KOPT-K1 (cell line): Measurements from ENCODE around the gene PLEKHB1.

ENCODE experiments used
- H3K27ac ChIP-seq: fragments of 200-600 bp; sonication (generic); 2 replicates; pipeline ENCODE4 v1.5.1; 2016; ENCODE audit warnings: antibody characterized with exemption, mild to moderate bottlenecking, low read depth, low read length; ENCODE audit not compliant: poor library complexity, severe bottlenecking
- H3K36me3 ChIP-seq: fragments of 200-600 bp; sonication (generic); 2 replicates; pipeline ENCODE4 v1.5.1; 2017; ENCODE audit warnings: antibody characterized with exemption, mild to moderate bottlenecking, low read length, moderate library complexity; ENCODE audit not compliant: insufficient read depth
- H3K9me3 ChIP-seq: fragments of 200-600 bp; sonication (generic); 2 replicates; pipeline ENCODE4 v1.5.1; 2017; ENCODE audit warnings: antibody characterized with exemption, low read length, mild to moderate bottlenecking; ENCODE audit not compliant: insufficient read depth, poor library complexity, severe bottlenecking

PLEKHB1 gene

GRCh38 chr11:73637012-73637411 is 9.4 kb upstream of the PLEKHB1 start:
- peaks cover 5% of the 10 kb centered on the region for H3K9me3 ChIP-seq
- no peaks in the 10 kb centered on the region for H3K36me3 ChIP-seq
- no peak overlapping the region for H3K27ac ChIP-seq

- Histone ChIP-seq H3K27ac (no peak overlapping the region), H3K36me3 (no peaks in the 10 kb centered on the region)
Observed at GRCh38 chr11:73640592-73640991, 5.8 kb upstream of the PLEKHB1 start.

GRCh38 chr11:73641668-73642067 is 4.7 kb upstream of the PLEKHB1 start:
- Histone ChIP-seq H3K27ac (no peak overlapping the region), H3K9me3 (no peaks in the 10 kb centered on the region), H3K36me3 (no peaks in the 10 kb centered on the region)

More at GRCh38 chr11:73640592-73640991, 5.8 kb upstream of the PLEKHB1 start:
- no peaks in the 10 kb centered on the region for H3K9me3 ChIP-seq

GRCh38 chr11:73645121-73645969 is 1.0 kb upstream of the PLEKHB1 start:
- Histone ChIP-seq H3K9me3 (no peaks in the 10 kb centered on the region), H3K27ac (no peak overlapping the region)

DNA sequence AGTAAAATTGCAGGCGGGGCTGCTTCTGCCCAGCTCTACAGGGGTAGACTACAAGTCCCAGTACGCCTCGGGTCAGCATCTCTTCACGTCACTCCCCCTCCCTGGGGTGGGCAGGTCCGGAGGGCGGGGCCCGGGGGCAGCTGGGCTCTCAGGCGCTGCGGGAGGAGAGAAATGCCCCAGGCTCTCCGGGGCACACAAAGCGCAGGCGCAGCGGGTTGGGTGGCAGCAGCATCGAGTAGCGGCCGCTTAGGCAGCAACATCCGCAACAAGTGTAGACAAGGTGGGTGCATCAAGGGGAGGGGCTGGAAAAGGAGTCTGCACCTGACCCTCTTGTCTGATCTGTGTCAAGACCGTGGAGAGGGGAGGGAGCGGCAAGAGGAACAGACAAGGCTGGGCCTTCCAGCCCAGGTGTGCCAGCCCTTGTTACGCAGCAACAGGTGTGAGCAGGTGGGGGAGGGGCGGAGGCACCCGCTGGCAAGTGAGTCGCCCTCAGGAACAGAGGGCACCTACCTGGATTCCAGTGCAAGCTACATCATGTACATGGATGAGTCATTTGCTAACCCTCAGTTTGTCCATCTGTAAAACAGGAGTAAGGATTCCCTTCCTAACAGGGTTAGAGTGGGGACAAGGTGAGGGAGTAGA is 1.2 kb downstream of the PLEKHB1 start:
- Histone ChIP-seq H3K9me3 (no peaks in the 10 kb centered on the region), H3K36me3 (no peaks in the 10 kb centered on the region), H3K27ac (no peak overlapping the region)

More at GRCh38 chr11:73645121-73645969, 1.0 kb upstream of the PLEKHB1 start:
- no peaks in the 10 kb centered on the region for H3K36me3 ChIP-seq

DNA sequence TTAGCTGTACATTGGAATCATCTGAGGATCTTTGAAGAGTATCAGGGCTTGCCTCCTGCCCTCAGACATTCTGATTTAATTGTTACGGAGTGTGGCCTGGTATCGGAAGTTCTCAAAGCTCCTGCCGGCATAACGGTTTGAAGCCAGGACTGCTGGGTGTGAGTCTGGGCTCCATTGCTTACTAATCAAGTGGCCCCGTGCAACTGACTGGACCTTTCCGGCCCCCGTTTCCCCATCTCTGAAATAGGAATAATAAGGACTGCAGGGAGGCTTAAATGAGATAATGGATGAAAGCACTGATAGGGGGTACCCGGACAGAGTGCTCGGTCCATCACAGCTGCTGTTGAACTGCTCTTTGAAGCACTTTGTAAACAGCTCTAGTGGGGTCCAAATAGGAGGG is 1.7 kb downstream of the PLEKHB1 start:
- Histone ChIP-seq H3K9me3 (no peaks in the 10 kb centered on the region), H3K36me3 (no peaks in the 10 kb centered on the region), H3K27ac (no peak overlapping the region)

DNA sequence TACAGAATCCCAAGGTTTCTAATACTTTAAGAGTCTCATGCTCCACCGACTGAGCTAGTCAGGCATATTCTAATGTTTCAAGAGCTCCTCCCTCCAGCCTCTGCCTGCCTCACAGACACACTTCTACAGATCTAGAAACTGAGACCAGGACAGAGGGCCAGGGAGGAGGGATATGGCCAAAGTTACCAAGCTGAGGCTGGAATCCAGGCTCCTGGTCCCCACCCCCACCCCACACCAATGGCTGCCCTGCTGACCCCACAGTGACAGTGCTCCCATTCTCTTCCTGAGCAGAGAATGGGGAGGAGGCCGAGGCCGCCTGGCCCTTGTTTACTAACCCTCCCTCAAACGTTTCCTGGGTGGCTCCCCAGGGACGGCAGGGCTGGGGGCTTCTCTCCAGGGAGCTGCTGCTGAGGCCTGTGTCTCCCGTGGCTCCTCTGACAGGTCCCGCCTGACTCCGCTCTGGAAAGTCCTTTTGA is 2.2 kb downstream of the PLEKHB1 start:
- H3K27ac ChIP-seq: no peak overlapping the region
- no peaks in the 10 kb centered on the region for H3K36me3 ChIP-seq
- H3K9me3 ChIP-seq: no peaks in the 10 kb centered on the region

DNA sequence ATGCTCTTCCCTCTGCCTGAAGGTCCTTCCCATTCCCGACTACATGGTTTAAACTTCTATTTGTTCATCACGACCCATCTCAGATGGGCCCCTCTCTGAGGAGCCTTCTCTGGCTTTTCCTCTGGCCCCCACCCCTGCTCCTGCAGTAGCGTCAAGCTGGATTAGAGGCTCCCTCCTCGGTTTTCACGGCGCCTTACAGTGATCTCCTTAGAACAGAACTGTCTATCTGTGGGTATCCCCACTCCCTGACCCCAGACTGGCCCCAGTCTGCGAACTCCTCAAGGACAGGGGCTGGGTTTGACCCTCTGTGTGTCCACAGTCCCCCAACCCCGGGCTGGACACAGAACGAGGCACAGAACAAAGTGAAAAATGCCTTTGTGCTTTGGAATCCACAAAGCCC is 2.8 kb downstream of the PLEKHB1 start:
- Histone ChIP-seq H3K27ac (no peak overlapping the region), H3K9me3 (no peaks in the 10 kb centered on the region), H3K36me3 (no peaks in the 10 kb centered on the region)

GRCh38 chr11:73650400-73650799 is 4.0 kb downstream of the PLEKHB1 start:
- Histone ChIP-seq H3K36me3 (no peaks in the 10 kb centered on the region), H3K27ac (no peak overlapping the region), H3K9me3 (no peaks in the 10 kb centered on the region)

- Histone ChIP-seq H3K36me3 (no peaks in the 10 kb centered on the region), H3K27ac (no peak overlapping the region), H3K9me3 (no peaks in the 10 kb centered on the region)
Observed at GRCh38 chr11:73651252-73651651, 4.9 kb downstream of the PLEKHB1 start.

DNA sequence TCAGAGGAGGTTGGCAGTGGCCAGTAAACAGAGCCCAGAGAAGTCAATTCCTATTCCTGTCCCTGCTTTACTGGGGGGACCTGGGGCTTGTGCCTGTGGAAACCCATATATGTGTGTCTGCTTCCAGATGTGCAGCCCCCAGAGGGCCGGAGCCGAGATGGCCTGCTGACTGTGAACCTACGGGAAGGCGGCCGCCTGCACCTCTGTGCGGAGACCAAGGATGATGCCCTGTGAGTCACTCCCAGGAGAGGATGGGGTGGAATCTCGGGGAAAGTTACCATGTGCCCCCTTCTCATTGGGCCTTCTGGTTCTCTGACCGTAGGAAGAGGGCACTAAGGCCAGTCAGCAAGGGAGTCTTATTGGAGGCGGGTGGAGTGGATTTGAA is 5.3 kb downstream of the PLEKHB1 start:
- H3K27ac ChIP-seq: no peak overlapping the region
- no peaks in the 10 kb centered on the region for H3K36me3 ChIP-seq

DNA sequence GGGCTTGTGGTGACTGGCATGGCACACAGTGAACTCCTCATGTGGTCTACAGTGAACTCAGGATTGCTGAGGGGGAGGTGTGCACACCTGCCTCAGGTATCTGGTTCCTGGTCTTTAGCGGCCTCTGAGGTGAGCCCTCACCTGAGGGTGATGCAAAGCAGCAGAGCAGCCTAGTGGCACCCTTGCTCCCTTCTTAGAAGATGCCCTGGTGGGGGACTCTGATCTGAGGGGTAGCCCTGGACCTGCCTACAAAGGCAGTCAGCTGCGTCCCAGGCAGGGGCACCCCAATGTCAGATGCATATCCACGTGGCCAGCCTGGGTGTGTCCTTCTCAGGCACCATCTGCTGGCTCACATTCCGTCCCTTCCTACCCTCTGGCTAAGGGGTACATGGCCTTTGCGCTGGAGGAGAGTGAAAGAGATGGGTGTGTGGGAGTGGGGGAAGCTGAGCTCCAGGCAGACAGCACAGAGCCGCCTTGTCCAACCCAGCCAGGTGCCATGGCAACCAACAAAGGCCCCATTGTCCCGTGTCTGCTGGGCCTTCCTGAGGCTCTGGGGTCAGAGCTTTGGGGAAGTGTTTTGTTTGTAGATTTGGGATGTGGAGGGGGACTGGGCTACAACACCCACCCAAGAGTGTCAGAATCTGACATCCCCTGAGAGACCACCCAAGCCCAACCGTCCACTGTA is 5.8 kb downstream of the PLEKHB1 start:
- no peaks in the 10 kb centered on the region for H3K9me3 ChIP-seq
- H3K36me3 ChIP-seq: no peaks in the 10 kb centered on the region
- H3K27ac ChIP-seq: no peak overlapping the region

More for the DNA sequence above, 5.3 kb downstream of the PLEKHB1 start:
- no peaks in the 10 kb centered on the region for H3K9me3 ChIP-seq

DNA sequence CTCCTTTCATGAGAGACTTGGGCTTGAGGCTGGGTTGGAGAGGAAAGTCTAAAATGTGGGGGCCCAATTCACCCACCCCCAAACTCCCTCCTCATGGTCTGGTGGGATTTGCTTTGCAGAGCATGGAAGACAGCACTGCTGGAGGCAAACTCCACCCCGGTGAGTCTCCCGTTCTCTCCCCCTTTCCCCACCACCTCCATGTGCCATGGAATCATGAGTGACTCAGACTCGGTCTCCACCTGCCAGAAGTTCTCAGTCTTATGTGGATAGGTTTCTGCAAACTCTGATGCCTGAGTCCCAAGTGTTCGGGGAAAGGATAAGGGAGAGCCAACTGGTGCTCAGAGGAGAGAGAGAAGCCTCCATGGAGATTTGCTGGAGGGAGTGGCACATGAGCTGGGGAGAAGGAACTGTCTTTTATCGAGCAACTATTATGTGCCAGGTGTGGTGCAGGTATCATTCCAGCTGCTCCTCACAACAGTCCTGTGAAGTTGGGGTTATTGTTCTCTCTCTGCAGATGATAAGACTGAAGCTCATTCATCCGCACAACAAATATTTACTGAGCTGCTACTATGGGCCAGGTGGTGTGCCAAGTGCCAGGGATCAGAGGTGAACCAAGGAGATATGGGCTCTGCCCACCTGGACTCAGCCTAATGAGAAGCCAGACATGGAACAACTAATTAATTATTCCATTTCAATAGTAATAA is 6.6 kb downstream of the PLEKHB1 start:
- H3K36me3 ChIP-seq: no peaks in the 10 kb centered on the region
- H3K27ac ChIP-seq: no peak overlapping the region

GRCh38 chr11:73653996-73654395 is 7.6 kb downstream of the PLEKHB1 start:
- no peak overlapping the region for H3K27ac ChIP-seq
- no peaks in the 10 kb centered on the region for H3K36me3 ChIP-seq
- no peaks in the 10 kb centered on the region for H3K9me3 ChIP-seq

More for the DNA sequence above, 6.6 kb downstream of the PLEKHB1 start:
- no peaks in the 10 kb centered on the region for H3K9me3 ChIP-seq
